Pancreas (tissue), 10 donors: ENCODE measurements around the gene EGFL7. TPM values are rescaled to one million over a fixed set of nuclear protein-coding genes. Genes with fewer than 3 reads are reported as not detected.

Source experiments
- ATAC-seq, 4 donors: fragments of 200-7000 bp; cut with Tn5 transposase; one replicate each; pipeline versions ENCODE4 v1.8.0 to v1.9.1; 2020; ENCODE audit warnings: mild to moderate bottlenecking in 4 of 4, moderate library complexity in 4 of 4
- DNase-seq, 6 donors: peaks; one replicate each; pipeline ENCODE4 v3.0.0-alpha.2; 2020
- FAIRE-seq: peaks from 2 replicates; lab custom pipeline; 2012; peaks lifted over from hg19 to GRCh38; lab: Jason Lieb, UNC
- H3K27ac ChIP-seq, 4 donors: fragments of 200-600 bp; sonication (generic); 1 replicate in 3 of 4; 2 replicates in 1 of 4; pipeline versions ENCODE4 v1.5.0 to v1.8.0; 2020
- H3K27me3 ChIP-seq, 4 donors: fragments of 200-600 bp; one replicate each; pipeline ENCODE4 v1.8.0; 2021
- H3K36me3 ChIP-seq, 3 donors: fragments of 200-600 bp; sonication (generic) in 1 of 3; one replicate each; pipeline versions ENCODE4 v1.5.0 to v1.8.0; 2020 to 2021
- H3K4me1 ChIP-seq, 3 donors: fragments of 200-600 bp; one replicate each; pipeline ENCODE4 v1.8.0; 2021
- H3K4me3 ChIP-seq, 4 donors: fragments of 200-600 bp; sonication (generic) in 2 of 4; one replicate each; pipeline versions ENCODE4 v1.5.0 to v1.8.0; 2020 to 2021
- H3K9me3 ChIP-seq, 4 donors: fragments of 200-600 bp; one replicate each; pipeline ENCODE4 v1.8.0; 2021
- WGBS, 2 donors: extraction: QIAGEN DNeasy Blood & Tissue Kit; methylation state at CpG; one replicate each; pipeline ENCODE4 v1.1.7; 2013; 5-methylcytosine and 5-hydroxymethylcytosine counted together
- intact Hi-C, 3 donors: fragments of 100-400 bp; cut with DNase I; formaldehyde crosslinking; loops; one replicate each; pipeline versions ENCODE4 v1.11.1 to v1.14.2; 2022
- polyA plus RNA-seq, 2 donors: library from polyadenylated mRNA; stranded (reverse); fragments of 200-250 nt; gene quantifications; one replicate each; pipeline ENCODE4 v1.2.3, GENCODE V29; 2013
- total RNA-seq, 6 donors: library from RNA; stranded (reverse); fragmentation: NEBNext Ultra II Directional in 4 of 6; extraction: Animal tissue kit (Norgen Biotek cat#: 25700) in 4 of 6; gene quantifications; one replicate each; pipeline versions ENCODE4 v1.2.1 to v1.2.4, GENCODE V29; 2021 to 2023
- TF ChIP-seq, protein P1 (sequence below), 4 donors: fragments of 200-600 bp; sonication (generic) in 3 of 4; IDR thresholded peaks; one replicate each; pipeline versions ENCODE4 v1.5.0 to v1.8.0; 2021; ENCODE audit warnings: antibody characterized with exemption in 4 of 4
- donor health status: healthy with polysubstance abuse.
- donor health status: DM: no; HTN: no; CAD: no; lungs with moderate emphysema.
- donor health status: DM: no; HTN: no; CAD: no.
- donor health status: control.
- donor health status: control.
- donor health status: Bipolar disorder and iron deficiency.
- donor health status: DM: yes; HTN: yes; CAD: no.
- donor health status: DM: no; HTN: no; CAD: no.
- donor health status: DM: no; HTN: no; CAD: no.
- donor health status: DM: yes; HTN: yes; CAD: no.

EGFL7 gene
- total and polyA plus RNA-seq, 8 donors, result 8.6 to 134 (median 16.7) TPM

DNA sequence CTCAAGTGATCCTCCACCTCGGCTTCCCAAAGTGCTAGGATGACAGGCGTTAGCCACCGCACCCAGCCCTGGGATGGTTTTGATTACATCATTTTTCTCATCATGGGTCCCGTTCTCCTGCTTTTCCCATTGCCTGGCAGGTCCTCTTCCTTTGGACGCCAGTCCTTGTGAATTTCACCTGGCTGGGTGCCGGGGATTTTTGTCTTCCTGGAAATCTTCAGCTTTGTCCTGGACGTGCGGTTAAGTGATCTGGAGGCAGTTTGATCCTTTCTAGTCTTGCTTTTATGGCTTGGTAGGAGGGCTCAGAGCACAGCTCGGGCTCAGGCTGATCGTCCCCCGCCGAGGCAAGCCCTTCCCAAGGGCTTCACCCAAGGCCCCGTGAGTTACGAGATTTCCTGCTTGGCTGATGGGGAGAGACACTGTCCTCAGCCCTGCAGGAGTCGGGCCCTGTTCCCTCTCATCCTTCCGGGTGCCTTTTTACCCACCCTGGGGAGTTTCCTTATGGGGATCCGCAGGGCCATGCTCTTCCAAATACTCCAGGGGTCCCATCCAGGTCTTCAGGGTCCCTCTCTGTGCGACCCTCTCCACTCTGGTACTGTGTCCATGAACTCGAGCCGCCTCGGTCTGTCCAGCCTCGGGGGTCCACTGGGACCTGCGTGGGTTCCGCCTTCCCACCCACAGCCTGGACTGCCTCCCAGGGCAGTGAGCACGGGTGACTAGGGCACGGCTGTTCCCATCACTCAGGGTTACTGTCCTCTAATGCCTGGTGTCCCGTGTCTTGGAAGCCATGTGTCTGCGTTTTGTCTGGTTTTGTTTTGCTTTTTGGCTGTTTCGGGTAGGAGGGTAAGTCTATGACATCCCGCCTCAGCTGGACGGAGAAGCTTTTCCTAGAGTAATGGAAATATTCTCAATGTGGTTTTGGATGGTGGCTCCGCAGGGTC is 22.3 kb upstream of the EGFL7 start:
- H3K27ac ChIP-seq, result no peak overlapping the region
- H3K9me3 ChIP-seq, result no peaks in the 10 kb centered on the region
- H3K4me1 ChIP-seq, result peaks cover 5 to 15% (median 7%) of the 10 kb centered on the region in 3 donors
- no peak for FAIRE-seq
- WGBS, 2 donors, result 74 to 79% methylated on average over 32 of the region's 32 CpGs
- no peaks in the 10 kb centered on the region for H3K27me3 ChIP-seq
- TF ChIP-seq, protein P1, sequence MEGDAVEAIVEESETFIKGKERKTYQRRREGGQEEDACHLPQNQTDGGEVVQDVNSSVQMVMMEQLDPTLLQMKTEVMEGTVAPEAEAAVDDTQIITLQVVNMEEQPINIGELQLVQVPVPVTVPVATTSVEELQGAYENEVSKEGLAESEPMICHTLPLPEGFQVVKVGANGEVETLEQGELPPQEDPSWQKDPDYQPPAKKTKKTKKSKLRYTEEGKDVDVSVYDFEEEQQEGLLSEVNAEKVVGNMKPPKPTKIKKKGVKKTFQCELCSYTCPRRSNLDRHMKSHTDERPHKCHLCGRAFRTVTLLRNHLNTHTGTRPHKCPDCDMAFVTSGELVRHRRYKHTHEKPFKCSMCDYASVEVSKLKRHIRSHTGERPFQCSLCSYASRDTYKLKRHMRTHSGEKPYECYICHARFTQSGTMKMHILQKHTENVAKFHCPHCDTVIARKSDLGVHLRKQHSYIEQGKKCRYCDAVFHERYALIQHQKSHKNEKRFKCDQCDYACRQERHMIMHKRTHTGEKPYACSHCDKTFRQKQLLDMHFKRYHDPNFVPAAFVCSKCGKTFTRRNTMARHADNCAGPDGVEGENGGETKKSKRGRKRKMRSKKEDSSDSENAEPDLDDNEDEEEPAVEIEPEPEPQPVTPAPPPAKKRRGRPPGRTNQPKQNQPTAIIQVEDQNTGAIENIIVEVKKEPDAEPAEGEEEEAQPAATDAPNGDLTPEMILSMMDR (IDR thresholded peaks at IDR 0.05), result no peak
- H3K4me3 ChIP-seq, result no peak overlapping the region
- no peak for ATAC-seq
- DNase-seq, result peak in 2 of 6 donors; percentile 12 to 38
- H3K36me3 ChIP-seq, result no peaks in the 10 kb centered on the region
- intact Hi-C loops, result no loop called here

DNA sequence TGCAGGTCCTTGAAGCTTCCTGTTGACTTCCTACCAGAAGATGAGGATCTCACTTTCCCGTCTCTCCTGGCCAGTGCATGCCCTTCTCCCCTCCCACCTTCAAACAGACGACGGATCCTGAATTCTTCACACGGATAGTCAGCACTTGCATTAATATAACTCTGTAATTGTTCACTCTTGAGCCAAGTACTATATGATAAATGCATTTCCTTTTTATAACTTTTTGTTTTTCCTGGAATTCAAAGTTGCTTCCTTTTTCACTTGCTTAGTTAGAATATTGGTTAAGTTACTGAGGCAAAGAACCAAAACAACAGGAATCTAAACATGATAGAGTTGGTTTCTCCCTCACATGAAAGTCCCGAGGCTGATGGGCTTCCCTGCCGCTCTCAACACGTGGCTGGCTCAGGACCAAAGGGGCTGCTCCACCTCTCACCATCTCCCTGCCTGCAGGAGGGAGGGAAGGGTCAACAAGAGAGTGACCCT is 20.2 kb upstream of the EGFL7 start:
- DNase-seq, result no peak
- Histone ChIP-seq H3K36me3 (no peaks in the 10 kb centered on the region), H3K4me3 (no peak overlapping the region), H3K9me3 (no peaks in the 10 kb centered on the region), H3K27ac (no peak overlapping the region), H3K4me1 (peaks cover 5 to 15% (median 7%) of the 10 kb centered on the region in 3 donors), H3K27me3 (no peaks in the 10 kb centered on the region)
- WGBS, 2 donors, result 67 to 70% methylated on average over 7 of the region's 7 CpGs
- intact Hi-C loops, result no loop called here
- TF ChIP-seq, protein P1 (IDR thresholded peaks at IDR 0.05), result no peak
- FAIRE-seq, result no peak
- ATAC-seq, result no peak

DNA sequence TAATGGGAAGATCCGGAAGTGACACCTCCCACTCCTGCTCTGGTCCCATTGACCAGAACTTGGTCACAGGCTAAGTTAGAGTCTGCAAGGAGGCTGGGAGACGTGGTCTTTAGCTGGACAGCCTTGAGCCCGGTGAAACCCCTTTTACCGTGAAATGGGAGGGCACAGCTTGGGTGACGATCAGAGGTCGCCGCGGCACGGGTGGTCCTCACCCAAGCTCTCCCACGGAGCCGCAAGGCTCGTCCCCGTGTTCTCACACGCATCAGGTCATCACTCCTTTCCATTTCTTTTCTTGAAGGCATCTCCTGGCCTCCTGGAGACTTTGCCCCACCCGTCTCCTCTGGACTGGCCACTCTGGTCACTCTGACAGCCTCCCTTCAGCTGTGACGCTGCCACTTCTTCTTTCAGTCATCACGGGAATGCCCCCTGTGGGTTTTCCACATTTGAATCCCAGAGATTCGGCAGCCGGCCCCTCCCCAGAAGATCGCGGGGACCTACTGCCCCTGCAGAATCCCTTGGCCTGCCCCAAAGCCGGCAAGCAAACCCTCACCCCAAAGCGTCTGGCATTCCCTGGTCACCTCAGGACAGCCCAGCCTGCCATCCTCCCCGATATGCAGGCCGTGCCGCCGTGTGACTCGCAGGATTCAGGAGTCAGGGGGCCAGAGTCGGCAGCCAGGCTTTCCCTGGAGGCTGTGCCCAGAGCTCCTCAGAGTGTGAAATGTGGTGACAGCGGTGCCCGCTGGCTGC is 18.9 kb upstream of the EGFL7 start:
- Histone ChIP-seq H3K4me1 (peaks cover 5 to 10% (median 7%) of the 10 kb centered on the region in 3 donors), H3K4me3 (peak overlapping the region in 2 of 4 donors; percentile 15 to 35), H3K9me3 (no peaks in the 10 kb centered on the region), H3K27ac (peak overlapping the region in 2 of 4 donors; percentile 42 to 51), H3K36me3 (no peaks in the 10 kb centered on the region), H3K27me3 (no peaks in the 10 kb centered on the region)
- 52 to 55% methylated on average over 31 of the region's 31 CpGs for WGBS, 2 donors
- DNase-seq, result peak in 2 of 6 donors; percentile 28 to 79
- intact Hi-C loops, result no loop called here
- ATAC-seq, result peak; percentile 8 to 40 (median 33)
- TF ChIP-seq, protein P1 (IDR thresholded peaks at IDR 0.05), result no peak
- FAIRE-seq, result no peak

DNA sequence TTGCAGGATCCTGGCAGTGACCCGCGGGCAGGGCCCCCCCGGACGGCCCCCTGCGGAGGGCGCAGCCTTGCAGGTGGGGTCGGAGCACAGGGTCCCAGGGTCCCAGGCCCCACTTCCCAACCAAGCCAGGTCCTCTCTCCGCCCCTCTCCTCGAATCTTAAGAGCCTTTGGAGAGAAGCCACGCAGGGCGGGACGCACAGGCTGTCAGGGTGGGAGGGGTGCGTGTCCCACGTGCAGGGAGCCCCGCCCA is 18.4 kb upstream of the EGFL7 start:
- peak overlapping the region in 2 of 4 donors; percentile 42 to 51 for H3K27ac ChIP-seq
- TF ChIP-seq, protein P1 (IDR thresholded peaks at IDR 0.05), result no peak
- peak overlapping the region in 2 of 4 donors; percentile 15 to 35 for H3K4me3 ChIP-seq
- H3K9me3 ChIP-seq, result no peaks in the 10 kb centered on the region
- FAIRE-seq, result no peak
- intact Hi-C loops, result no loop called here
- 2 to 3% methylated on average over 14 to 15 of the region's 15 CpGs for WGBS, 2 donors
- peaks cover 5 to 10% (median 7%) of the 10 kb centered on the region in 3 donors for H3K4me1 ChIP-seq
- DNase-seq, result peak in 3 of 6 donors; percentile 79 to 85 (median 81)
- no peaks in the 10 kb centered on the region for H3K36me3 ChIP-seq
- ATAC-seq, result no peak
- H3K27me3 ChIP-seq, result no peaks in the 10 kb centered on the region
